ENCODE data around the gene OR6S1. TPM values are rescaled to one million over a fixed set of nuclear protein-coding genes. Genes with fewer than 3 reads are reported as not detected.

Gene OR6S1
- total and polyA plus RNA-seq, 8 donors: not detected

GRCh38 chr14:20657216-20658211 is 16.0 kb upstream of the OR6S1 start:
- H3K4me3 ChIP-seq: no peak overlapping the region
- WGBS, 5 donors: 26 to 30% (median 28%) methylated on average over 26 to 28 of the region's 28 CpGs
- intact Hi-C loops (cut with DNase I; ENCODE audit: low total_unique reads): no loop called here
- H3K9me3 ChIP-seq: no peaks in the 10 kb centered on the region
- H3K27me3 ChIP-seq: peaks cover 9 to 98% (median 46%) of the 10 kb centered on the region in 3 donors
- H3K27ac ChIP-seq: no peak overlapping the region
- TF ChIP-seq EP300 (IDR thresholded peaks at IDR 0.05) (no peak), CTCF (IDR thresholded peaks at IDR 0.05) (peak in 1 of 7 experiments; percentile 7)
- peaks cover 0 to 13% (median 7%) of the 10 kb centered on the region in 4 donors for H3K4me1 ChIP-seq
- H3K36me3 ChIP-seq: no peaks in the 10 kb centered on the region
- DNase-seq: peak in 1 of 2 donors; percentile 30

GRCh38 chr14:20656274-20656673 is 14.8 kb upstream of the OR6S1 start:
- Histone ChIP-seq H3K27ac (no peak overlapping the region), H3K36me3 (no peaks in the 10 kb centered on the region), H3K9me3 (no peaks in the 10 kb centered on the region), H3K4me1 (peaks cover 0 to 13% (median 6%) of the 10 kb centered on the region in 4 donors), H3K27me3 (peaks cover 9 to 98% (median 57%) of the 10 kb centered on the region in 3 donors), H3K4me3 (no peak overlapping the region)
- intact Hi-C loops (cut with DNase I; ENCODE audit: low total_unique reads): no loop called here
- 75 to 87% (median 84%) methylated on average over 4 of the region's 4 CpGs for WGBS, 5 donors
- TF ChIP-seq CTCF (IDR thresholded peaks at IDR 0.05): no peak
- no peak for TF ChIP-seq POLR2A (IDR thresholded peaks at IDR 0.05)
- no peak for TF ChIP-seq POLR2AphosphoS5 (IDR thresholded peaks at IDR 0.05)
- TF ChIP-seq EP300 (IDR thresholded peaks at IDR 0.05): no peak
- DNase-seq: no peak

GRCh38 chr14:20655851-20656250 is 14.4 kb upstream of the OR6S1 start:
- TF ChIP-seq EP300 (IDR thresholded peaks at IDR 0.05) (no peak), CTCF (IDR thresholded peaks at IDR 0.05) (no peak), POLR2A (IDR thresholded peaks at IDR 0.05) (no peak), POLR2AphosphoS5 (IDR thresholded peaks at IDR 0.05) (no peak)
- no peak overlapping the region for H3K4me3 ChIP-seq
- no peak for DNase-seq
- peaks cover 9 to 98% (median 60%) of the 10 kb centered on the region in 3 donors for H3K27me3 ChIP-seq
- no peaks in the 10 kb centered on the region for H3K36me3 ChIP-seq
- WGBS, 5 donors: 83 to 89% (median 86%) methylated on average over 4 of the region's 4 CpGs
- intact Hi-C loops (cut with DNase I; ENCODE audit: low total_unique reads): no loop called here
- H3K9me3 ChIP-seq: no peaks in the 10 kb centered on the region
- H3K27ac ChIP-seq: no peak overlapping the region
- H3K4me1 ChIP-seq: peaks cover 0 to 13% (median 6%) of the 10 kb centered on the region in 4 donors

GRCh38 chr14:20652996-20653975 is 11.8 kb upstream of the OR6S1 start:
- peak in 1 of 2 donors; percentile 62 for DNase-seq
- 2 to 7% (median 5%) methylated on average over 36 to 39 of the region's 39 CpGs for WGBS, 5 donors

More at GRCh38 chr14:20652996-20653975, 11.8 kb upstream of the OR6S1 start:
- H3K4me1 ChIP-seq: peaks cover 0 to 13% (median 6%) of the 10 kb centered on the region in 4 donors
- no peak overlapping the region for H3K27ac ChIP-seq
- H3K4me3 ChIP-seq: peak overlapping the region in 1 of 4 donors; percentile 10
- TF ChIP-seq POLR2A (IDR thresholded peaks at IDR 0.05): no peak
- TF ChIP-seq POLR2AphosphoS5 (IDR thresholded peaks at IDR 0.05): no peak
- TF ChIP-seq EP300 (IDR thresholded peaks at IDR 0.05): no peak
- no peak for TF ChIP-seq CTCF (IDR thresholded peaks at IDR 0.05)
- peaks cover 5 to 89% (median 63%) of the 10 kb centered on the region in 3 donors for H3K27me3 ChIP-seq
- intact Hi-C loops (cut with DNase I; ENCODE audit: low total_unique reads): no loop called here
- H3K36me3 ChIP-seq: no peaks in the 10 kb centered on the region
- H3K9me3 ChIP-seq: no peaks in the 10 kb centered on the region
